Peyer's patch (tissue), 4 donors: ENCODE measurements around the gene RREB1.

ENCODE experiments used
- POLR2A ChIP-seq, 2 donors: fragments of 450-650 bp; IDR thresholded peaks; one replicate each; pipeline ENCODE4 v1.5.1; 2017; ENCODE audit warnings: antibody characterized with exemption in 2 of 2, mild to moderate bottlenecking in 2 of 2, moderate library complexity in 2 of 2
- TF ChIP-seq, protein P1 (sequence below), 6 experiments: fragments of 450-650 bp in 4 of 6; fragments of 200-600 bp in 2 of 6; sonication (generic) in 1 of 6; IDR thresholded peaks; one replicate each; pipeline ENCODE4 v1.5.1; 2017 to 2019; ENCODE audit warnings: antibody characterized with exemption in 6 of 6, mild to moderate bottlenecking in 3 of 6, moderate library complexity in 1 of 6

DNA sequence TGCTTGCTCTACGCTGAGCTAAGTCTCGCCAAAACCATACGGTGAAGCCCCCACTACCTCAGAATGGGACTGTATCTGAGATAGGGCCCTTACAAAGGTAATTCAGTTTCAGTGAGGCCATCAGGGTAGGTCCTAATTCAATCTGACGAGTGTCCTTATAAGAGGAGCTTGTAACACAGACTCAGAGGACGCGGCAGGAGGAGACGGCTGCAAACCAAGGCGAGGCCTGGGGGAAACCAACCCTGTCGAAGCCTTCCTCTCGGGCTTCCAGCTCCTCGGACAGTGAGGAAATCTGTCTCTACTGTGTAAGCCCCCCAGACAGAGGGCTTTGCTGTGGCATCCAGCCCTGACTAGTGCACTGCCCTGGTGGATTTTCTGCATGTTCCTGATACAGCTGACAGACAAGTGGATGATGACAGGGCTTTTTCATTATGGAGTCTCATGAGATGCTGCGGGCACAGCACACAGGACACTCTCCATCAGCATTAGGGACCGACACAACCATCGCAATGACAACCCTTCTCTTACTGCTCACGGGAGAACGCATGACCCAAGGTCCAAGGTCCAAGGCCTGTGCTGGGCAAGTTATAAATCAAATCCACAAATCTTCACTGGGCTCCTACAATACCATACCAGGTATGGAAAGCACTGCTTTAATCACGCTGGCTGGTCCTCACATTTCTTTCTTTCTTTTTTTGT is 157.1 kb downstream of the RREB1 start:
- TF ChIP-seq, protein P1, sequence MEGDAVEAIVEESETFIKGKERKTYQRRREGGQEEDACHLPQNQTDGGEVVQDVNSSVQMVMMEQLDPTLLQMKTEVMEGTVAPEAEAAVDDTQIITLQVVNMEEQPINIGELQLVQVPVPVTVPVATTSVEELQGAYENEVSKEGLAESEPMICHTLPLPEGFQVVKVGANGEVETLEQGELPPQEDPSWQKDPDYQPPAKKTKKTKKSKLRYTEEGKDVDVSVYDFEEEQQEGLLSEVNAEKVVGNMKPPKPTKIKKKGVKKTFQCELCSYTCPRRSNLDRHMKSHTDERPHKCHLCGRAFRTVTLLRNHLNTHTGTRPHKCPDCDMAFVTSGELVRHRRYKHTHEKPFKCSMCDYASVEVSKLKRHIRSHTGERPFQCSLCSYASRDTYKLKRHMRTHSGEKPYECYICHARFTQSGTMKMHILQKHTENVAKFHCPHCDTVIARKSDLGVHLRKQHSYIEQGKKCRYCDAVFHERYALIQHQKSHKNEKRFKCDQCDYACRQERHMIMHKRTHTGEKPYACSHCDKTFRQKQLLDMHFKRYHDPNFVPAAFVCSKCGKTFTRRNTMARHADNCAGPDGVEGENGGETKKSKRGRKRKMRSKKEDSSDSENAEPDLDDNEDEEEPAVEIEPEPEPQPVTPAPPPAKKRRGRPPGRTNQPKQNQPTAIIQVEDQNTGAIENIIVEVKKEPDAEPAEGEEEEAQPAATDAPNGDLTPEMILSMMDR (IDR thresholded peaks at IDR 0.05) = no peak
- no peak for TF ChIP-seq POLR2A (IDR thresholded peaks at IDR 0.05)
